OCI-LY7 (cell line): Measurements from ENCODE around the gene CHD5. TPM values are rescaled to one million over a fixed set of nuclear protein-coding genes. Genes with fewer than 3 reads are reported as not detected.

Experiments
- BruUV-seq: library from RNA; stranded (reverse); fragments of 400-500 nt; replicated peaks from 2 replicates; lab custom pipeline; 2021; lab: Mats Ljungman, UMichigan
- CTCF ChIA-PET: fragments of 300-600 bp; sonication (Branson Sonifier 250); formaldehyde crosslinking; loops from one replicate; lab custom pipeline; 2022; ENCODE audit warnings: antibody characterized with exemption; ENCODE audit not compliant: unreplicated experiment; lab: Charles Lee
- POLR2A ChIA-PET: fragments of 300-600 bp; sonication (Branson Sonifier 250); formaldehyde crosslinking; loops from one replicate; lab custom pipeline; 2022; ENCODE audit warnings: antibody characterized with exemption; lab: Charles Lee
- DNase-seq: peaks from one replicate; pipeline ENCODE4 v3.0.0-alpha.2; 2015; ENCODE audit warnings: low spot score
- H2AFZ ChIP-seq: fragments of 200-600 bp; sonication (generic), shearing (Covaris generic); 2 replicates; pipeline ENCODE4 v1.6.1; 2014; ENCODE audit warnings: mild to moderate bottlenecking, antibody characterized with exemption, low read length, moderate library complexity
- H3K27ac ChIP-seq: fragments of 200-600 bp; sonication (generic); 2 replicates; pipeline ENCODE4 v1.5.1; 2014; ENCODE audit warnings: mixed run types, low read depth, mild to moderate bottlenecking, moderate library complexity, low read length, inconsistent platforms; ENCODE audit not compliant: poor library complexity, severe bottlenecking
- H3K36me3 ChIP-seq: fragments of 200-600 bp; sonication (generic); 2 replicates; pipeline ENCODE4 v1.6.1; 2014; ENCODE audit warnings: mild to moderate bottlenecking, antibody characterized with exemption, low read length, moderate library complexity, mixed read lengths; ENCODE audit not compliant: insufficient read depth
- H3K4me1 ChIP-seq: fragments of 200-600 bp; sonication (generic); 2 replicates; pipeline ENCODE4 v1.5.1; 2014; ENCODE audit warnings: mild to moderate bottlenecking, low read length; ENCODE audit not compliant: insufficient read depth, poor library complexity, severe bottlenecking
- H3K4me2 ChIP-seq: fragments of 200-600 bp; sonication (generic); 2 replicates; pipeline ENCODE4 v1.6.1; 2014; ENCODE audit warnings: mild to moderate bottlenecking, low read length
- H3K4me3 ChIP-seq: fragments of 200-600 bp; sonication (generic); 2 replicates; pipeline ENCODE4 v1.5.1; 2014; ENCODE audit warnings: mild to moderate bottlenecking, low read depth, low read length; ENCODE audit not compliant: poor library complexity, severe bottlenecking
- H3K79me2 ChIP-seq: fragments of 200-600 bp; sonication (generic); 2 replicates; pipeline ENCODE4 v1.6.1; 2016; ENCODE audit warnings: low read depth, mild to moderate bottlenecking, low read length, moderate library complexity, mixed read lengths; ENCODE audit not compliant: insufficient read depth
- H3K9me2 ChIP-seq: fragments of 200-600 bp; sonication (generic); 2 replicates; pipeline ENCODE4 v1.6.1; 2016; ENCODE audit warnings: mild to moderate bottlenecking, low read length, mixed read lengths; ENCODE audit not compliant: insufficient read depth
- H3K9me3 ChIP-seq: fragments of 200-600 bp; sonication (generic); 2 replicates; pipeline ENCODE4 v1.6.1; 2014; ENCODE audit warnings: mild to moderate bottlenecking, mixed run types, low read length, mixed read lengths
- H4K20me1 ChIP-seq: fragments of 200-600 bp; sonication (generic); 2 replicates; pipeline ENCODE4 v1.6.1; 2014; ENCODE audit warnings: mild to moderate bottlenecking, antibody characterized with exemption, low read length, moderate library complexity, mixed read lengths; ENCODE audit not compliant: insufficient read depth
- EZH2phosphoT487 ChIP-seq: fragments of 200-600 bp; sonication (generic); IDR thresholded peaks from 2 replicates; pipeline ENCODE4 v1.6.1; 2018; ENCODE audit warnings: low read depth, borderline replicate concordance, mild to moderate bottlenecking, mixed run types, antibody characterized with exemption, low read length, moderate library complexity, mixed read lengths
- intact Hi-C: fragments of 100-400 bp; cut with micrococcal nuclease; formaldehyde crosslinking; loops from one replicate; pipeline ENCODE4 v1.10.0; 2022; ENCODE audit not compliant: unreplicated experiment
- total RNA-seq, 2 experiments: library from RNA; depleted of rRNA in 1 of 2; stranded (reverse); fragments of >200 nt in 1 of 2; shearing (Covaris generic) in 1 of 2; gene quantifications; 2 replicates each; pipeline ENCODE4 v1.2.3, GENCODE V29; 2014 to 2022
- TF ChIP-seq, protein P1 (sequence below): fragments of 200-600 bp; sonication (generic); conservative IDR thresholded peaks from 2 replicates; pipeline ENCODE4 v1.5.1; 2014; ENCODE audit warnings: mild to moderate bottlenecking, antibody characterized with exemption, low read length, moderate library complexity, mixed read lengths

CHD5 gene
- total RNA-seq, 2 experiments from 2014 or later, result 0.19 to 0.38 TPM

DNA sequence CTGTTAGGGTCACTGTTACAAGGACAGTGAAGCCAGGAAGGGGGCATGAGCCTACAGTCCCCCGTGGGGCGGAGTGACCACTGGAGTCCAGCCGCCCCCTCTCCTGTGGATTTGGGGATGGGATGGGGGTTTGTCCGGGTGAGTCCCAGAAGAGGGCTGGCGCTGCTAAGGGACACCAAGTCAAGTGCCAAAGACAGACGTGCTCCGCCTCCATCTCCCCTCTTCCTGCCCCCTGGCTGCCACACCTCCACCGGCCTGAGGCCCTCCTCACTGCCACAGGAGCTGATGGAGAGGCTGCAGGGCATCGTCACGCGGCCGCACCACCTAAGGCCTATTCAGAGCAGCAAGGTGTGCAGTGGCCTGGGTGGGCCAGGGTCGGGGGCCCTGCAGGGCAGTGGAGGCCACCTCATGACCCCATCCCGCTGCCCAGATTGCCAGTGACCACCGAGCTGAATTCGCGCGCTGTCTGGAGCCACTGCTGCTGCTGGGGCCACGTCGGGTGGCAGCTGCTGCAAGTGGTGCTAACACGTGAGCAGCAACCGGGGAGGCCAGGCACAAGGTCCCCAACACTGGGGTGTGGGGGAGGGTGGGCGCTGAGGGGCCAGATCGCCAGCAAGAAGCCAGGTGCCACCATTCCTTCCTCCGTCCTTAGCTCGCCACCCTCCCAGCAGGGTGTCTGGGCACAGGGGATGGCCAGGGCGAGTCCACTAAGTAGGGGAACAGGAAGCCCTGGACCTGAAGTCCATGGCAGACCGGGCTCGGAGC lies 30.7 kb upstream of the CHD5 start:
- Histone ChIP-seq H3K79me2 (no peaks in the 10 kb centered on the region), H3K9me3 (no peaks in the 10 kb centered on the region), H3K4me2 (no peak overlapping the region), H3K27ac (no peak overlapping the region), H3K36me3 (no peaks in the 10 kb centered on the region), H4K20me1 (no peaks in the 10 kb centered on the region), H3K9me2 (no peaks in the 10 kb centered on the region), H3K4me3 (no peak overlapping the region), H2AFZ (no peak overlapping the region), H3K4me1 (peaks cover 10% of the 10 kb centered on the region)
- TF ChIP-seq, protein P1, sequence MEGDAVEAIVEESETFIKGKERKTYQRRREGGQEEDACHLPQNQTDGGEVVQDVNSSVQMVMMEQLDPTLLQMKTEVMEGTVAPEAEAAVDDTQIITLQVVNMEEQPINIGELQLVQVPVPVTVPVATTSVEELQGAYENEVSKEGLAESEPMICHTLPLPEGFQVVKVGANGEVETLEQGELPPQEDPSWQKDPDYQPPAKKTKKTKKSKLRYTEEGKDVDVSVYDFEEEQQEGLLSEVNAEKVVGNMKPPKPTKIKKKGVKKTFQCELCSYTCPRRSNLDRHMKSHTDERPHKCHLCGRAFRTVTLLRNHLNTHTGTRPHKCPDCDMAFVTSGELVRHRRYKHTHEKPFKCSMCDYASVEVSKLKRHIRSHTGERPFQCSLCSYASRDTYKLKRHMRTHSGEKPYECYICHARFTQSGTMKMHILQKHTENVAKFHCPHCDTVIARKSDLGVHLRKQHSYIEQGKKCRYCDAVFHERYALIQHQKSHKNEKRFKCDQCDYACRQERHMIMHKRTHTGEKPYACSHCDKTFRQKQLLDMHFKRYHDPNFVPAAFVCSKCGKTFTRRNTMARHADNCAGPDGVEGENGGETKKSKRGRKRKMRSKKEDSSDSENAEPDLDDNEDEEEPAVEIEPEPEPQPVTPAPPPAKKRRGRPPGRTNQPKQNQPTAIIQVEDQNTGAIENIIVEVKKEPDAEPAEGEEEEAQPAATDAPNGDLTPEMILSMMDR, result no peak
- TF ChIP-seq EZH2phosphoT487, result no peak
- intact Hi-C loops, result no loop called here
- ChIA-PET CTCF (interaction anchor here (0.6 kb wide), 1 partner anchor 30 kb away, joined by 14 read pairs; no protein-coding TSS in a partner anchor), POLR2A (no interaction called here)
- no TSS peak for BruUV-seq
- DNase-seq, result no peak

DNA sequence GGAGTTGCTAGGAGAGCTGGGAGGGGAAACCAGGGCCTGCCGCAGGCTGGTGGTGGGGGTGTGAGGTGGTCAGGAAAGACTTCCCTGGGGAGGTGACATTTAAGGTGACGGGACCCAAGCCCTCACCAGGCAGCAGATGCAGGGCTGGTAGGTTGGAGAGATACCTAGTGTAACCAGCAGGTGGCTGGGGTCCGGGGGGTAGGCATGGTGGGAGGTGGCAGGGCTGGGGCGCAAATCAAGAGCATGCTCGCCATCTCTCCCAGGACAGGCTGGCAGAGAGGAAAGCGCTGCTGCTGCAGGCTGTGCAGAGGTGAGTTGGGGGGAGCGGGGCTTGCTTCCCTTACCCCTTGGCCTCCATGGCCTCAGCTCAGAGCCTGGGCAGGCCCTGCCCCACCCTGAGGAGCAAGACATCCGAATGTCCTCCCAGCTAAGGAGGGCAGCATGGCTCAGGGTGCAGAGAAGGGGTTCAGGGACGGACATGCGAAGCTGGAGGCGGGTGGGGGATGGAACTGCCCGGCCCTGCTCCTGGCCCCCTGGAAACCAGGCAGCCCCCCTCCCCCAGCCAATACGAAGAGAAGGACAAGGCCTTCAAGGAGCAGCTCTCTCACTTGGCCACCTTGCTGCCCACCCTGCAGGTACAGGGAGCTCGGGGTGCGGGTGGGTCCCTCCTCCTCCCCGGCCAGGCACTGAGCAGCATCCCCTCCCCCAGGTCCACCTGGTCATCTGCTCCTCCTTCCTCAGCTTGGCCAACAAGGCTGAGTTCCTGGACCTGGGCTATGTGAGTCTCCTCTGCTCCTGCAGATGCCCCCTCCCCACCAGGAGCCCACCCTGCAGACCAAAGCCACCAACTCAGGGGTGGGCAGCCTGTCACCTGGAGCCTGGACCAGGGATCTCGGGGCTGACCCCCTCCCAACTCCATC lies 29.8 kb upstream of the CHD5 start:
- intact Hi-C loops, result no loop called here
- POLR2A ChIA-PET, result interaction anchor here (0.6 kb wide), 1 partner anchor 242 kb away, joined by 4 read pairs; no protein-coding TSS in a partner anchor
- Histone ChIP-seq H2AFZ (peak overlapping the region; percentile 58; the same call in 1 of the 2 replicates), H3K36me3 (no peaks in the 10 kb centered on the region), H3K4me1 (peaks cover 10% of the 10 kb centered on the region), H3K27ac (no peak overlapping the region), H4K20me1 (no peaks in the 10 kb centered on the region), H3K9me3 (no peaks in the 10 kb centered on the region), H3K4me3 (peak overlapping the region; percentile 50), H3K9me2 (no peaks in the 10 kb centered on the region), H3K79me2 (no peaks in the 10 kb centered on the region), H3K4me2 (peak overlapping the region; percentile 61; the same call in 1 of the 2 replicates)
- TF ChIP-seq EZH2phosphoT487, result no peak
- TF ChIP-seq, protein P1, result peak; percentile 61; the same call in 1 of the 2 replicates
- BruUV-seq, result no TSS peak
- peak; percentile 40 for DNase-seq
- CTCF ChIA-PET, result interaction anchor here (0.6 kb wide), 1 partner anchor 31 kb away, joined by 14 read pairs; no protein-coding TSS in a partner anchor
